Activated B cell treated with CpG ODN at 0.5 μM for 24 hours (primary cell): ENCODE results near the gene UBE2D4. TPM values are rescaled to one million over a fixed set of nuclear protein-coding genes. Genes with fewer than 3 reads are reported as not detected.
A peak's percentile ranks its signal among the peaks of the same experiment; 100 is the strongest.

Experiments used
- ATAC-seq: fragments of 200-7000 bp; cut with Tn5 transposase; one replicate; pipeline ENCODE4 v1.10.0; 2021; ENCODE audit warnings: low read depth, mild to moderate bottlenecking, moderate library complexity
- CTCF ChIA-PET: fragments of 350-600 bp; sonication (Branson Sonifier 250); formaldehyde crosslinking; loops from one replicate; lab custom pipeline; 2021; ENCODE audit warnings: antibody characterized with exemption; lab: Charles Lee
- POLR2A ChIA-PET: fragments of 350-600 bp; sonication (Branson Sonifier 250); formaldehyde crosslinking; loops from one replicate; lab custom pipeline; 2021; ENCODE audit warnings: antibody characterized with exemption; lab: Charles Lee
- DNase-seq: peaks from one replicate; pipeline ENCODE4 v3.0.0; 2022
- H3K27ac Mint-ChIP-seq: one replicate; pipeline ENCODE4 v1.8.0; 2020; ENCODE audit warnings: mixed read lengths
- H3K27me3 Mint-ChIP-seq: one replicate; pipeline ENCODE4 v1.8.0; 2021; ENCODE audit warnings: mixed read lengths
- H3K36me3 Mint-ChIP-seq: one replicate; pipeline ENCODE4 v1.8.0; 2021; ENCODE audit warnings: low read depth, mixed read lengths
- H3K4me1 Mint-ChIP-seq: one replicate; pipeline ENCODE4 v1.8.0; 2021; ENCODE audit warnings: mixed read lengths
- H3K4me3 Mint-ChIP-seq: one replicate; pipeline ENCODE4 v1.8.0; 2020; ENCODE audit warnings: mild to moderate bottlenecking, mixed read lengths
- H3K9me3 Mint-ChIP-seq: one replicate; pipeline ENCODE4 v1.8.0; 2020; ENCODE audit warnings: mixed read lengths
- CTCF ChIP-seq: fragments of 200-600 bp; IDR thresholded peaks from one replicate; pipeline ENCODE4 v1.8.0; 2022; ENCODE audit warnings: antibody characterized with exemption, mild to moderate bottlenecking
- intact Hi-C: fragments of 100-400 bp; cut with micrococcal nuclease; formaldehyde crosslinking; loops from one replicate; pipeline ENCODE4 v1.15.1; 2024
- total RNA-seq: library from RNA; stranded (reverse); gene quantifications from 2 replicates; pipeline ENCODE4 v1.2.3, GENCODE V29; 2022

Gene UBE2D4
- total RNA-seq, 1 donor from 2014 or later: 18.9 TPM

DNA sequence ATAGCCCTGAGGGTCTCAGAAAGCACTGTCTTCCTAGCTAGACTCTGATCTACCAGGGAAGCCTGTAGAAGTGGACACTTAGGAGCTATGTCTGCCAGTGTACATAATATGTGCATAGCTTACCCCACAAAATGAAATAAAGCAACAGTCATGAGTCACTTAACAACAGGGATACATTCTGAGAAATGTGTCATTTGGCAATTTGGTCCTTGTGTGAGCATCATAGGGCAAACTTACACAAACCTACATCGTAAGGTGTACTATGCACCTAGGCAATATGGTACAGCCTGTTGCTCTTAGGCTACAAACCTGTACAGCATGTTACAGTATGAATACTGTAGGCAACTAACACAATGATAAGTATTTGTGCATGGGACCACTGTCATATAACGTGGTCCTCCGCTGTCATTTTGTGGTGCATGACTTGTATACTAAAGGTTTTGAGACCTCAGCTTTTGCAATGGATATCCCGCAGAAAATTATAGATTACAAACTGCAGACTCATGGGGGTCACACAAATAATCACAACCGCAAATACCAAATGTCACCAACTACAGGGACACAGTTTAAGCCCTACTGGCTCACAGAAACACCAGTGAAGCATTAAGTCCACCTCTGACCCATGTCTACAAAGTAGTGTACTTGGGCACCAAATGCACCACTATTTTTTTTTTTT, 21.6 kb upstream of the UBE2D4 start:
- H3K9me3 Mint-ChIP-seq: no peaks in the 10 kb centered on the region
- H3K4me3 Mint-ChIP-seq: peak overlapping the region; percentile 94
- peaks cover 22% of the 10 kb centered on the region for H3K4me1 Mint-ChIP-seq
- H3K27ac Mint-ChIP-seq: peak overlapping the region; percentile 2
- intact Hi-C loops: loop anchor here (5.0 kb wide), 1 partner anchor 37 kb away; the partner anchor contains the start of gene MRPS24
- H3K27me3 Mint-ChIP-seq: no peaks in the 10 kb centered on the region
- H3K36me3 Mint-ChIP-seq: peaks cover 3% of the 10 kb centered on the region
- CTCF ChIA-PET: interaction anchor here (1.0 kb wide), 1 partner anchor 182 kb away, joined by 3 read pairs; no protein-coding TSS in a partner anchor
- TF ChIP-seq CTCF: no peak
- DNase-seq (no peak), ATAC-seq (no peak)
- POLR2A ChIA-PET: interaction anchor here (1.2 kb wide), 1 partner anchor 22 kb away, joined by 7 read pairs; the partner anchor contains the start of gene UBE2D4

GRCh38 chr7:43905209-43905946, 20.9 kb upstream of the UBE2D4 start:
- H3K27ac Mint-ChIP-seq: peak overlapping the region; percentile 92
- H3K4me3 Mint-ChIP-seq: peak overlapping the region; percentile 94
- CTCF ChIA-PET: interaction anchor here (1.0 kb wide), 1 partner anchor 182 kb away, joined by 3 read pairs; no protein-coding TSS in a partner anchor
- no peak for ATAC-seq
- POLR2A ChIA-PET: interaction anchor here (0.9 to 1.2 kb wide), 2 partner anchors 21 to 36 kb away, joined by 3 to 7 read pairs; partner anchors contain the start of genes MRPS24 and UBE2D4
- no peak for DNase-seq
- no peaks in the 10 kb centered on the region for H3K9me3 Mint-ChIP-seq
- TF ChIP-seq CTCF: no peak
- peaks cover 22% of the 10 kb centered on the region for H3K4me1 Mint-ChIP-seq
- intact Hi-C loops: loop anchor here (5.0 kb wide), 1 partner anchor 38 kb away; the partner anchor contains the start of gene MRPS24
- H3K36me3 Mint-ChIP-seq: peaks cover 3% of the 10 kb centered on the region
- H3K27me3 Mint-ChIP-seq: no peaks in the 10 kb centered on the region

- H3K4me3 Mint-ChIP-seq: peak overlapping the region; percentile 94
- peak; percentile 47 for ATAC-seq
- peak overlapping the region; percentile 92 for H3K27ac Mint-ChIP-seq
- H3K36me3 Mint-ChIP-seq: peaks cover 3% of the 10 kb centered on the region
- H3K4me1 Mint-ChIP-seq: peaks cover 22% of the 10 kb centered on the region
- ChIA-PET CTCF (no interaction called here), POLR2A (interaction anchor here (0.9 kb wide), 1 partner anchor 36 kb away, joined by 3 read pairs; the partner anchor contains the start of gene MRPS24)
- intact Hi-C loops: loop anchor here (1.0 to 5.0 kb wide), 2 partner anchors 20 to 39 kb away; partner anchors contain the start of genes MRPS24 and UBE2D4
- H3K9me3 Mint-ChIP-seq: no peaks in the 10 kb centered on the region
- TF ChIP-seq CTCF: no peak
- H3K27me3 Mint-ChIP-seq: no peaks in the 10 kb centered on the region
- DNase-seq: no peak
Observed at GRCh38 chr7:43905956-43906330, 20.3 kb upstream of the UBE2D4 start.

DNA sequence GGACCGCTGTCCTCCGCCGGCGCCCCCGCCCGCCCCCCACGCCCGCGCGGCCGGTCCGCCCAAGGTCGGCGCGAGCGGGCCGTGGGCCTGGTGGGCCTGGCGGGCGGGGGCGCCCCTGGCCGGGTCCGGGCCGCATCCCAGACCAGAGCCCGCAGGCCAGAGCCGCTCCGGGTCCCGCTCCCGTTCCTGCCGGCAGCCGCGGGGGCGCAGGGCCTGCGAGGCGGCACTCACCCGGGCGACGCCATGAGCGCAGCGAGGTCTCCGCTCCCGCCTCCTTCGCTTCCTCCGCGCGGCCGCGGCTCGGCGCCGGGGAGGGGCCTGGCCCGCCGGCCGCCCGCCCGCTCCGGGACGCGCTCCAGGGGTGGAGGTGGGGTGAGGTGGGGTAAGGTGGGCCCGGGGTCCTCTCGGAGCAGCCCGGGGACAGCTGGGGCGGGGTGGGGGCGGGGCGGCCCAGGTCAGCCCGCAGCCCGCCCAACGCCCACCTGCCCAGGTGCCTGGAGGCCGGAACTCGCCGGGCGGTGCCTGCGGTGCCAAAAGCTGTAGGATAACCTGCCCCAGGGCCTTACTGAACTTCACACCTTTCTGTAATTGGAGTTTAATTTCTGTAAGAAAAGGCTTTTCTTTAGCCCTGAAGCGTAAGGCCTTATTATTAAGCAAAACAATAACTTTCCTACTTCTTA, 19.8 kb upstream of the UBE2D4 start, which contains the start of gene URGCP:
Gene URGCP, minus strand, starts transcription at position 266 of the 680 bp plus-strand sequence. Its CDS starts 21 bp downstream, at position 245.
- CTCF ChIA-PET: interaction anchor here (0.5 kb wide), 1 partner anchor 29 kb away, joined by 4 read pairs; no protein-coding TSS in a partner anchor
- no peaks in the 10 kb centered on the region for H3K9me3 Mint-ChIP-seq
- H3K27ac Mint-ChIP-seq: peak within 1 kb of the TSS; percentile 92
- no peaks in the 10 kb centered on the region for H3K27me3 Mint-ChIP-seq
- peaks cover 3% of the 10 kb centered on the region for H3K36me3 Mint-ChIP-seq
- POLR2A ChIA-PET: interaction anchor here (1.1 to 1.7 kb wide), 2 partner anchors 20 to 37 kb away, joined by 5 to 17 read pairs; partner anchors contain the start of genes MRPS24 and UBE2D4
- peak within 1 kb of the TSS; percentile 94 for H3K4me3 Mint-ChIP-seq
- DNase-seq (peak; percentile 64), ATAC-seq (peak; percentile 90)
- intact Hi-C loops: loop anchor here (1.0 to 5.0 kb wide), 2 partner anchors 20 to 39 kb away; partner anchors contain the start of genes MRPS24 and UBE2D4
- H3K4me1 Mint-ChIP-seq: peaks cover 22% of the 10 kb centered on the region
- TF ChIP-seq CTCF: no peak
